ENCODE results near the gene PHACTR4.
"Not testable (repeated sequence)": the region's sequence is repeated elsewhere in the genome, so short reads cannot be mapped to it uniquely, and the experiment has no call there.

Gene PHACTR4

DNA sequence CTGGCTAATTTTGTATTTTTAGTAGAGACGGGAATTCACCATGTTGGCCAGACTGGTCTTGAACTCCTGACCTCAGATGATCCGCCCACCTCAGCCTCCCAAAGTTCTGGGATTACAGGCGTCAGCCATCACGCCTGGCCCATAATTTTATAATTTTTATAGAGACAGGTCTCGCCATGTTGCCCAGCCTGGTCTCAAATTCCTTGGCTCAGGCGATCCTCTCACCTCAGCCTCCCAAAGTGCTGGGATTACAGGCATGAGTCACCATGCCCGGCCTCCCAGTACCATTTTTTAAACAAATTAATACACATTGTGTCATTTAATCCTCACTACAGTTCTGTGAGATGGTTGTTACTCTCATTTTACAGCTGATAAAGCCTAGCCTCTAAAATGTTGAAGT is 3.9 kb downstream of the PHACTR4 start:
- not testable (repeated sequence) for DNase-seq

DNA sequence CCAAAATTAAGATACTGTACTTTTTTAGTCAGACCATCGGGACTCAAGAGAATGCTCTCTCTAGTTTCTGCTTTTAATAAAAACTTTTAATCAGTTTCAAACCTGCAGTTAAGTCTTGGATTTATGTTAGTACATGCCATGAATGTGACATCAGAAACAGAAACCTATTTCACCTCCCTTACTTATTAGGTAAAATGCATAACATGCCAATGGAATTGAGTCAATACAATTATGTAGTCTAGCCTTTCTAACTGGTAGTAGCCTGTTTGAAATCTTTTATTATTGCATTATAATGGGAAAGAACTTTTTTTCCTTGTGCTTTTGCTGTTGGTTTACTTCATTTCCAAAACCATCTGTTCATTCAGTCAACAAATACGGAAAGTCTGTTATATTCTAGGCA is 4.8 kb downstream of the PHACTR4 start:
- DNase-seq, result no peak

DNA sequence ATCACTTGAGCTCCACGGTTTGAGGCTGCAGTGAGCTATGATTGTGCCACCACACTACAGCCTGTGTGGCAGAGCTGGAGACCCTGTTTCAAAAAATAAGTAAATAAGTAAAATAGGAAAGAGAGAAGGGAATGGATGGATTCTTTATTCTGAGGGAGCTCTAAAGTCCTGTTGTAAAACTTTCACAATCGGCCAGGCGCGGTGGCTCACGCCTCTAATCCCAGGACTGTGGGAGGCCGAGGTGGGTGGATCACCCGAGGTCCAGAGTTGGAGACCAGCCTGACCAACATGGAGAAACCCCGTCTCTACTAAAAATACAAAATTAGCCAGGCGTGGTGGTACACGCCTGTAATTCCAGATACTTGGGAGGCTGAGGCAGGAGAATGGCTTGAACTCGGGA is 6.1 kb downstream of the PHACTR4 start:
- not testable (repeated sequence) for DNase-seq

DNA sequence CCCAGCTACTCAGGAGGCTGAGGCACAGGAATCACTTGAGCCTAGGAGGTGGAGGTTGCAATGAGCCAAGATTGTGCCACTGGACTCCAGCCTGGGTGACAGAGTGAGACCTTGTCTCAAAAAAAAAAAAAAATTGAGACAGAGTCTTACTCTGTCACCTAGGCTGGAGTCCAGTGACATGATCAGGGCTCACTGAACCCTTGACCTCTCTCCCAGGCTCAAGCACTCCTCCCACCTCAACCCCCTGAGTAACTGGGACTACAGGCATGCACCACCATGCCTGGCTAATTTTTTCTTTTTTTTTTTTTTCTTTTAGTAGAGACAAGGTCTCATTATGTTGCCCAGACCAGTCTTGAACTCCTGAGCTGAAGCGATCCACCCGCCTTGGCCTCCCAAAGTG is 6.7 kb downstream of the PHACTR4 start:
- DNase-seq, result not testable (repeated sequence)

DNA sequence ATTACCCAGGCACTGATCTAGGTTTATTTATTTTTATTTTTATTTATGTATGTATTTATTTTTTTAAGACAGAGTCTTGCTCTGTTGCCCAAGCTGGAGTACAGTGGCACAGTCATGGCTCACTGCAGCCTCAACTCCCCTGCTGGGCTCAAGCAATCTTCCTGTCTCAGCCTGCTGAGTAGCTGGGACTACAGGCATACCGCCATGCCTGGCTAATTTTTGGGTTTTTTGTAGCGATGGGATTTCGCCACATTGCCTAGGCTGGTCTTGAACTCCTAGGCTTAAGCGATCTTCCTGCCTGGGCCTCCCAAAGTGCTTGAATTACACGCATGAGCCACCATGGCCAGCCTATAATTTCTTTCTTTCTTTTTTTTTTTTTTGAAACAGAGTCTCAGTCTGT is 9.4 kb downstream of the PHACTR4 start:
- DNase-seq, result no peak

- no peak for DNase-seq
Measured at GRCh38 chr1:28380394-28380793, 10.9 kb downstream of the PHACTR4 start.

- DNase-seq, result not testable (repeated sequence)
Measured at GRCh38 chr1:28383785-28384184, 14.2 kb downstream of the PHACTR4 start.

DNA sequence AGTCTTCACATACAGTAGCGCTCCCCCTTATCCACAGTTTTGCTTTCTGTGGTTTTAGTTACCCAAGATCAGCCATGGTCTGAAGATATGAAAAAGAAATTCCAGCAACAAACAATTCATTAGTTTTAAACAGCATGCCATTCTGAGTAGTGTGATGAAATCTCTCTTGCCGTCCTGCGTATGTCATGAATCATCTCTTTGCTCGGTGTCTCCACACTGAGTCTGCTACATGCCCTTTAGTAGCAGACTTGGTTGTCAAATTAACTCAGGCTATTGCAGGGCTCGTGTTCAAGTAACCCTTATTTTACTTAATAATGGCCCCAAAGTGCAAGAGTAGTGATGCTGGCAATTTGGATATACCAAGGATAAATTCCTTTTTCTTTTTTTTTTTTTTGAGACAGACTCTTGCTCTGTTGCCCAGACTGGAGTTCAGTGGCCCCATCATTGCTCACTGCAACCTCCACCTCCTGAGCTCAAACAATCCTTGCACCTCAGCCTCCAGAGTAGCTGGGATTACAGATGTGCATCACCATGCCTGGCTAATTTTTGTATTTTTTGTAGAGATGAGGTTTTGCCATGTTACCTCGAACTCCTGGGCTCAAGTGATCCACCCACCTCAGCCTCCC is 22.6 kb downstream of the PHACTR4 start:
- DNase-seq, result no peak

GRCh38 chr1:28394136-28394535 is 24.6 kb downstream of the PHACTR4 start:
- DNase-seq, result no peak

DNA sequence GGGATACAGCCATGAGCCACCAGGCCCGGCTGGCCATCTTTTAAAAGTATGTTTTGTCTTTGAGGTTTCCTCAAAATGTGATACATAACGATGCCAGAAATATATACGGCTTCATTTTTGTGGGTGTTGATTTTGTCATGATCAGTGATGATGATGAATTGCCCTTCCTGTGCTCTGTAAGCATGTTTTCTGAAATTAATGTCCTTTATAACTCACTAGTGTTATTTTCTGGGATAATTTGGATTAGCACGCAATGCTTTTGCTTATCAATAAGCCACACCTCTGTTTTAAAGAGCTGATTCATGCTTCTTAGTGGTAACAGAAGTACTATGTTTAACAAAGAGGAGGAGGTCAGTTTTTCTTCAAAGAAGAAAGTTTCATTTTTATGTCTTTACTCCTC is 25.6 kb downstream of the PHACTR4 start:
- DNase-seq, result no peak

- DNase-seq, result no peak
Measured at GRCh38 chr1:28401760-28402159, 32.2 kb downstream of the PHACTR4 start.

DNA sequence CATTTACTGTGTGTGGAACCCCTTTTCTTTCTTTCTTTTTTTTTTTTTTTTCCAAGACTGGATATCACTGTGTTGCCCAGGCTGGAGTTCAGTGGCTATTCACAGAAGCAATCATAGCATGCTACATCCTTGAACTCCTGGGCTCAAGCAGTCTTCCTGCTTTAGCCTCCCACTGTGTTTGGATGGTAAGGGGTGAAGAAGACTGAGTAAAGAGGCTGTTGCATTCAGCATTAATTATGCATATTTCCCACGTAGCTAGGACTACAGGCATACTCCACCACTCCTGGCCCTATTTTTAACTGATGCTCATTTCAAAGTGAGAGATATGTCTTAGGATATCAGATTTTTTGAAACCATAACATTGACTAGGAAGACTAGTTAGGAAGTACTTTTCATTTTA is 39.5 kb downstream of the PHACTR4 start:
- DNase-seq, result no peak

DNA sequence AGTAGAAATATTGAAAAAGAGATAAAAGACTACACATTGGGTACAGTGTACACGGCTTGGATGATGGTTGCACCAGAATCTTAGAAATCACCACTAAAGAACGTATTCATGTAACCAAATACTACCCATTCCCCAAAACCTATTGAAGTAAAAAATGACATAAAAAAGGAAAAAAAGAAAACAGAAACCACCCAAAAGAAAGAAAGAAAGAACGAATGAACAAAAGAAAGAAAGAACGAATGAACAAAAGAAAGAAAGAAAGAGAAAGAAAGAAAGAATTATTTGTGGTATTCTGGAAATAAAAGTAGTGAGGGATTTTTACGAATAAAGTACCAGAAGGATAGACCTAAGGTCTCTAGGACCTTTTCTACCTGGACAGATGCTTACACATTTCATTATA is 42.1 kb downstream of the PHACTR4 start:
- no peak for DNase-seq

GRCh38 chr1:28412731-28413130 is 43.2 kb downstream of the PHACTR4 start:
- DNase-seq, result no peak

- no peak for DNase-seq
Measured at GRCh38 chr1:28416509-28417194, 47.1 kb downstream of the PHACTR4 start.

- no peak for DNase-seq
Measured at GRCh38 chr1:28417441-28417922, 47.9 kb downstream of the PHACTR4 start.

DNA sequence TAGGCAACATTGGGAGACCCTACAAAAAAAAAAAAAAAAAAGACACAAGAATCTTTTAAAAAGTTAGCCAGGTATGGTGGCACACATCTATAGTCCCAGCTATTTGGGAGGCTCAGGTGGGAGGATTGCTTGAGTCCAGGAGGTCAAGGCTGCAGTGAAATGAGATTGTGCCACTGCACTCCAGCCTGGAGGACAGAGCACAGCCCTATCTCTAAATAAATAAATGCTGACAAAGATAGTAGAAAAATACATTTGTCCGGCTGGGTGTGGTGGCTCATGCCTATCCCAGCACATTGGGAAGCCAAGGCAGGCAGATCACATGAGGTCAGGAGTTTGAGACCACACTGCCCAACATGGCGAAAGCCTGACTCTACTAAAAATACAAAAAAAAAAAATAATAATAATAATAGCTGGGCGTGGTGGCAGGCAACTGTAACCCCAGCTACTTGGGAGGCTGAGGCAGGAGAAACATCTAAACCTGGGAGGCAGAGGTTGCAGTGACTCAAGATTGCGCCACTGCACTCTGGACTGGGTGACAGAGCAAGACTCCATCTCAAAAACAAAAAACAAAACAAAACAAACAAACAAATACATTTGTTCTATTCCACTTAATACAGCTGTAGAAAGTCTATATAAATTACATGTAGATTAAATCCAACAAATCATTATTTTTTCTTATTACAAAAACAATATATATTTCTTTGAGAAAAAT is 48.5 kb downstream of the PHACTR4 start:
- DNase-seq, result no peak

DNA sequence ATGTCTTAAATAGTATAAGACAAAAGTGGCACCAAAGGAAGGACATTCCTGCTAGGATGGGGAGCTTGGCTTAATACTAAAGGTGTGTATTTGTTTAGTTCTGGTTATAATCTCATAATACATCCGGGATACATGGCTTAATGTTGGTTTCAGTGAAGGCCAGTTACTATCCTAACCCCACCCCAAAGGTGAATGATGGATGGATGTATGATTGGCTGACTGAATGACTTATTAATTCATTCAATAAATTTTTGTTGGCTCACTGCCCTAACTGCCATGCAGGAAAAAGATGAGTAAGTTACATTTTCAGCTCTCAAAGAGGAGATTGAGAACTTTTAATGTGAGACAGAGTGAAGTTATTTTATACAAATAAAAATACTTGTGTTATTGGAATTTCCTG is 52.2 kb downstream of the PHACTR4 start:
- DNase-seq, result no peak

DNA sequence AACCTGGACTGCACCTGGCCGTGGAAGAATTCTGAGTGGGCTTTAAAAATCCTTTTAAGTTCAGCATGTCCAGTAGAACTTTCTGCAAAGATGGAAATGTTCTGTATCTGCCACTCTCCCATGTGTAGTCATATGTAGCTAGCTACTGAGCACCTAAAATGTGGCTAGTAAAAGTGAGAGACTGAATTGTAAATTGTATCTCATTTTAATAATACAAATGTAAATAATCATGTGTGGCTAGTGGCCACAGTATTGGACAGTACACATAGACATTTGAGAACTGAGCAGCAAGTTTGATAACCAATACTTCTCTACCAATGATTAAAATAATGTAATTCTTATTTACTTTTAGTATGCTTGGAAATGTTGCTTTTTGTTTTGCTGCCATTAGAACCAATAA is 57.3 kb downstream of the PHACTR4 start:
- DNase-seq, result no peak

DNA sequence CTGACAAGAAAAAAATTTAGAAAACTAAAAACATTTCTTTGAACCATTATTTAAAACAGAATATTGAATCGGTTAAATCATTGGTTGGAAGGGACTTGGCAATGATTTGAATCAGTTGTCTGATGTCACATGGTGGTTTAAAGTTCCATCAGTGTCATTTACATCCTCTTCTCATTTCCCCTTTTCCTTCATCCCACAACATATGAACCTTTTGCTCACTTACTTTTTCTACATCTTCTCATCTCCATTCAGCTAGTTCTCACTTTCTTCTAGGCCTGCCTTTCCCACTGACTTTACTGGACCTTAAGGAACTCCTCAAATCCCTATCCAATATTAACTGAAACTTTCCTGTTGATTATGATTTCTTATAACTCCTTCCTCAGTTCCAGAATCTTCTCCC is 58.5 kb downstream of the PHACTR4 start:
- DNase-seq, result no peak

- no peak for DNase-seq
Measured at GRCh38 chr1:28428990-28429520, 59.5 kb downstream of the PHACTR4 start.

DNA sequence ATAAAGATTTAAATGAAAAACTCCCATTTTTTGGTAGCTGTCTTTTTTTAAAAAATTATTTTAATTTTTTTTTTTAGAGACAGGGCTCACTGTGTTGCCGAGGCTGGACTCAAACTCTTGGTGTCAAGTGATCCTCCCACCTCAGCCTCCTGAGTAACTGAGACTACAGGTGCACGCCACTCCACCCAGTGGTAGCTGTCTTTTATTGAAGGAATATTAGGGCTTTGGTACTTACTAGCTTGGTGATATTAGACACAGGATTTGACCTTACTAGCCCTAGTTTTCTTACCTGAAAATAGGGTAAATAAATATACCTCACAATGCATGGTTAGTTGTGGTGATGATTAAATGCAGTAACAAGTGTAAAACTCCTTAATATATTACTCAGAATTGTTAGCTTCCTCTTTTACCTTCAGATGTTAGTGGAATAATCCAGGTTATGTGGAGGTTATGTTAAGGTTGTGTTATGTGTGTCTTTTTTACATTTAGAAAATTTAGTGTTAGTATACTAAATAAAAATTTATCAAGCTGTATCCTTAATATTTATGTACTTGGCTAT is 66.8 kb downstream of the PHACTR4 start:
- no peak for DNase-seq

DNA sequence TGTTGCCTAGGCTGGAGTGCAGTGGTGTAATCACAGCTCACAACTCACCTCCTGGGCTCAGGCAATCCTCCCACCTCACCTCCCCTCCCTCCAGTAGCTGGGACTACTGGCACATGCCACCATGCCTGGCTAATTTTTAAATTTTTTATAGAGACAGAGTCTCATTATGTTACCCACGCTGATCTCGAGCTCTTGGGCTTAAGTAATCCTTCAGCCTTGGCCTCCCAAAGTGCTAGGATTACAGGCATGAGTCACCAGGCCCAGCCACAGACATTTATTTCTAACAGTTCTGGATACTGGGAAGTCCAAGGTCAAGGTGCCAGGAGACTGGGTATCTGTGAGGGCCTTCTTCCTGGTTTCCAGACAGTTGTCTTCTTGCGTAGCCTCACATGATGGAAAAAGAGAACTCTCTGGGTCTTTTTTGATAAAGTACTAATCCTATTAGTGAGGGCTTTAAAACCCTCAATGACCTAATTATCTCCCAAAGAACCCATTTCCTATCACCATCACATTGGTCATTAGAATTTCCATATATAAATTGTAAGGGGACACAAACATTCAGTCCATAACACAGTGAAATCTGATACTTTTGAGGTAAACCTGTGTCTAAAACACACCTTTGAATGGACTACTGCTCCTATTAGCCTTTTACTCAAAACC is 67.9 kb downstream of the PHACTR4 start:
- DNase-seq, result no peak

All from NCI-H2171 (cell line).